DOHH2 (cell line): ENCODE results near the gene TAF3.
A peak's percentile ranks its signal among the peaks of the same experiment; 100 is the strongest.

Source experiments
- H3F3A ChIP-seq: fragments of 200-600 bp; sonication (generic), shearing (Covaris generic); 2 replicates; pipeline ENCODE4 v1.6.0; 2016; ENCODE audit warnings: antibody characterized with exemption, mild to moderate bottlenecking; ENCODE audit not compliant: control insufficient read depth, insufficient read depth
- H3K27ac ChIP-seq: fragments of 200-600 bp; sonication (generic); 2 replicates; pipeline ENCODE4 v1.5.1; 2014; ENCODE audit warnings: low read depth, mild to moderate bottlenecking, low read length, moderate library complexity
- H3K27me3 ChIP-seq: fragments of 200-600 bp; sonication (generic); 2 replicates; pipeline ENCODE4 v1.6.1; 2014; ENCODE audit warnings: mild to moderate bottlenecking, low read length, mixed read lengths; ENCODE audit not compliant: control insufficient read depth
- H3K36me3 ChIP-seq: fragments of 200-600 bp; sonication (generic); 2 replicates; pipeline ENCODE4 v1.6.1; 2014; ENCODE audit warnings: mild to moderate bottlenecking, low read length, moderate library complexity, mixed read lengths; ENCODE audit not compliant: control insufficient read depth
- H3K4me1 ChIP-seq: fragments of 200-600 bp; sonication (generic); 2 replicates; pipeline ENCODE4 v1.6.1; 2014; ENCODE audit warnings: mild to moderate bottlenecking, low read length, mixed read lengths; ENCODE audit not compliant: control insufficient read depth
- H3K4me2 ChIP-seq: fragments of 200-600 bp; sonication (generic); 2 replicates; pipeline ENCODE4 v1.6.0; 2014; ENCODE audit warnings: mild to moderate bottlenecking, low read length, moderate library complexity
- H3K4me3 ChIP-seq: fragments of 200-600 bp; sonication (generic); 2 replicates; pipeline ENCODE4 v1.5.1; 2014; ENCODE audit warnings: mild to moderate bottlenecking, low read length, mixed read lengths
- H3K79me2 ChIP-seq: fragments of 200-600 bp; sonication (generic); 2 replicates; pipeline ENCODE4 v1.6.1; 2014; ENCODE audit warnings: mild to moderate bottlenecking, low read length, mixed read lengths; ENCODE audit not compliant: control insufficient read depth
- H3K9me2 ChIP-seq: fragments of 200-600 bp; sonication (generic); replicated peaks from 2 replicates; pipeline ENCODE4 v1.6.1; 2014; ENCODE audit warnings: mild to moderate bottlenecking, low read length, mixed read lengths; ENCODE audit not compliant: control insufficient read depth
- H3K9me3 ChIP-seq: fragments of 200-600 bp; sonication (generic); 2 replicates; pipeline ENCODE4 v1.6.1; 2014; ENCODE audit warnings: antibody characterized with exemption, low read length, mixed read lengths; ENCODE audit not compliant: control insufficient read depth, insufficient read depth
- H4K20me1 ChIP-seq: fragments of 200-600 bp; sonication (generic); 2 replicates; pipeline ENCODE4 v1.6.0; 2014; ENCODE audit warnings: low read depth, mild to moderate bottlenecking, antibody characterized with exemption, low read length, moderate library complexity; ENCODE audit not compliant: control insufficient read depth, insufficient read depth
- EZH2phosphoT487 ChIP-seq: fragments of 200-600 bp; sonication (generic); IDR thresholded peaks from 2 replicates; pipeline ENCODE4 v1.6.1; 2017; ENCODE audit warnings: borderline replicate concordance, mild to moderate bottlenecking, antibody characterized with exemption, low read length, moderate library complexity, mixed read lengths
- TF ChIP-seq, protein P1 (sequence below): fragments of 200-600 bp; sonication (generic); IDR thresholded peaks from one replicate; pipeline ENCODE4 v1.5.1; 2014; ENCODE audit warnings: antibody characterized with exemption, mild to moderate bottlenecking, low read depth, low read length; ENCODE audit not compliant: poor library complexity, severe bottlenecking

The TAF3 gene

DNA sequence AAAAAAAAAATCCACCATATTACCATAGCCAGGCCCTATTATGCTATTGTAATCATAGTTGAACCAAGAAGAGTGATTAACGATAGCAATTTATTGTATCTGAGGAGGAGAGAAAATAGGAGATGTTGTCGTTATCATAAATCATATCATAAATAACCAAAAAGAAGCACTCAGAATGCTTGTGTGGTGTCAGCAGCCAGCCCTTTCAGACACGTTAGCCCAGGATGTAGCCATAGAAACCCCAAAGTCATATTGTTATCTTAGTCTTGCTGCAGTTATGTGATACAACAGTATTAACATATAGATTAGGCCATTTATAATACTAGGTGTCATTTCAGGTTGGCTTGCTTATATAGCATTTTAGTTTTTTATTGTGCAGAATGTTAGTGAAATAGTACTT is 134.0 kb downstream of the TAF3 start:
- peaks cover 3% of the 10 kb centered on the region for H3K79me2 ChIP-seq
- H3K9me3 ChIP-seq, result no peaks in the 10 kb centered on the region
- no peak overlapping the region for H3K27ac ChIP-seq
- H4K20me1 ChIP-seq, result no peaks in the 10 kb centered on the region
- no peak overlapping the region for H3K4me2 ChIP-seq
- H3K27me3 ChIP-seq, result no peaks in the 10 kb centered on the region
- H3F3A ChIP-seq, result no peaks in the 10 kb centered on the region
- TF ChIP-seq EZH2phosphoT487, result no peak
- TF ChIP-seq, protein P1, sequence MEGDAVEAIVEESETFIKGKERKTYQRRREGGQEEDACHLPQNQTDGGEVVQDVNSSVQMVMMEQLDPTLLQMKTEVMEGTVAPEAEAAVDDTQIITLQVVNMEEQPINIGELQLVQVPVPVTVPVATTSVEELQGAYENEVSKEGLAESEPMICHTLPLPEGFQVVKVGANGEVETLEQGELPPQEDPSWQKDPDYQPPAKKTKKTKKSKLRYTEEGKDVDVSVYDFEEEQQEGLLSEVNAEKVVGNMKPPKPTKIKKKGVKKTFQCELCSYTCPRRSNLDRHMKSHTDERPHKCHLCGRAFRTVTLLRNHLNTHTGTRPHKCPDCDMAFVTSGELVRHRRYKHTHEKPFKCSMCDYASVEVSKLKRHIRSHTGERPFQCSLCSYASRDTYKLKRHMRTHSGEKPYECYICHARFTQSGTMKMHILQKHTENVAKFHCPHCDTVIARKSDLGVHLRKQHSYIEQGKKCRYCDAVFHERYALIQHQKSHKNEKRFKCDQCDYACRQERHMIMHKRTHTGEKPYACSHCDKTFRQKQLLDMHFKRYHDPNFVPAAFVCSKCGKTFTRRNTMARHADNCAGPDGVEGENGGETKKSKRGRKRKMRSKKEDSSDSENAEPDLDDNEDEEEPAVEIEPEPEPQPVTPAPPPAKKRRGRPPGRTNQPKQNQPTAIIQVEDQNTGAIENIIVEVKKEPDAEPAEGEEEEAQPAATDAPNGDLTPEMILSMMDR, result no peak
- H3K9me2 ChIP-seq, result no peaks in the 10 kb centered on the region
- H3K36me3 ChIP-seq, result no peaks in the 10 kb centered on the region
- H3K4me1 ChIP-seq, result peaks cover 9% of the 10 kb centered on the region
- no peak overlapping the region for H3K4me3 ChIP-seq

DNA sequence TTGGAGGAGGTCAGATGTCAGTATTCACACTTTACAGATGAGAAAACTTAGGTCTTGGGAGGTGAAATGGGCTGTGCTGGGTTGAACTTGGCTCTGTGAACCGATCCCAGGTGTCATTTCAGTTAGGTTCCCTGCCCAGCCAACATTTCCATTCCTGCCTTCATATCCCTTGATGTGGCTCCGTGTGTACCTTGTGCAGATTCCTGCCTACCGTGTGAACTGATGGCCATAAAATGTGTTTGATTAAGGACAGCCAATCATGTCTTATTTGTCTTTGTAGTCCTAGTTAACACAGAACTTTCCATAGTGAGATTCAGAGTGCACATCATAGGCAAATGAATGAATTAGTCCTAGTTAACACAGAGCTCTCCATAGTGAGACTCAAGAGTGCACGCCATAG is 135.1 kb downstream of the TAF3 start:
- Histone ChIP-seq H4K20me1 (no peaks in the 10 kb centered on the region), H3K4me3 (no peak overlapping the region), H3K4me1 (peaks cover 9% of the 10 kb centered on the region), H3K9me2 (no peaks in the 10 kb centered on the region), H3K27me3 (no peaks in the 10 kb centered on the region), H3K79me2 (peaks cover 3% of the 10 kb centered on the region), H3K27ac (no peak overlapping the region), H3F3A (no peaks in the 10 kb centered on the region), H3K36me3 (no peaks in the 10 kb centered on the region), H3K4me2 (no peak overlapping the region), H3K9me3 (no peaks in the 10 kb centered on the region)
- TF ChIP-seq, protein P1, result no peak
- no peak for TF ChIP-seq EZH2phosphoT487

DNA sequence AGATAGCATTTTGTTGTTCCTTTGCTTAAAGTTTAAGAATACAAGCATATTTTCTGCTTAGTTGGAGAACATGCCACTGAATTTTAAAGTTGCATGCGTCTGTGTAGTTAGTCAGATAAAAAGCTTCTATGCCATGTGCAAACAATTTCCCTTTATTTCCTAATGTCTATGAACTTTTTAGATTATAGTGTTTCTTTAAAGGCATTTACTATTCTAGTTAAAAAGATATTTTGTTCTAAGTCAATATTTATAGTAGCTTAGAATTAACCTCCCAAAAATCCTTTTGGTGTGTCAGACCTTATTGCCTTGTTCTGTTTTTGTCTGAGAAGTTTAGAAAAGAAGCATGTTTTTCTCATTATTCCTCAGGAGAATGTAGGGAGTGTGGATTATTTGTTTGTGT is 137.1 kb downstream of the TAF3 start:
- TF ChIP-seq EZH2phosphoT487, result no peak
- TF ChIP-seq, protein P1, result no peak
- Histone ChIP-seq H3K27me3 (no peaks in the 10 kb centered on the region), H3K9me2 (no peaks in the 10 kb centered on the region), H4K20me1 (no peaks in the 10 kb centered on the region), H3K4me3 (no peak overlapping the region), H3K27ac (no peak overlapping the region), H3K4me1 (peaks cover 9% of the 10 kb centered on the region), H3K4me2 (no peak overlapping the region), H3K36me3 (no peaks in the 10 kb centered on the region), H3K9me3 (no peaks in the 10 kb centered on the region), H3F3A (no peaks in the 10 kb centered on the region), H3K79me2 (peaks cover 3% of the 10 kb centered on the region)

DNA sequence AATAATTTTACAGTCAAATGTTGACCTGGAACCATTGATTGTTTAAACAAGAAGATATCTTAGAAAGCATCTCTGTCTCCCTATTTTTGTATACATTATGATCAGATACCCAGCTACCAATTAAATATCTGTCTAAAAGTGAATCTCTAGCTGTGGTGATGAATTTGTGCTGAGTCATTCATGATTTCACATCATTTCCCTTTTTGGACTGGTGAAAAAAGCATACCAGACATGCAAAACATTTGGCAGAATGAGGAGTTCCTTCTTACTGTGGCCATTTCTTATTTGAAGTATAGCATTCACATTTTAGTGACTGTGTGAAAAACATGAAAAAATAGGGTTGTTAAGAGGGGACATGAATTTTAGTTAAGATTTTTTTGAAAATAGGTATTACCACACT is 138.2 kb downstream of the TAF3 start:
- TF ChIP-seq, protein P1, result no peak
- no peak for TF ChIP-seq EZH2phosphoT487
- no peaks in the 10 kb centered on the region for H3K27me3 ChIP-seq
- H3K9me3 ChIP-seq, result no peaks in the 10 kb centered on the region
- no peaks in the 10 kb centered on the region for H3F3A ChIP-seq
- H3K27ac ChIP-seq, result no peak overlapping the region
- H3K9me2 ChIP-seq, result no peaks in the 10 kb centered on the region
- H4K20me1 ChIP-seq, result no peaks in the 10 kb centered on the region
- peaks cover 9% of the 10 kb centered on the region for H3K4me1 ChIP-seq
- H3K4me2 ChIP-seq, result 0 out of 2 replicates have a peak overlapping the region, but pooled peaks have one; percentile 40
- H3K36me3 ChIP-seq, result no peaks in the 10 kb centered on the region
- H3K4me3 ChIP-seq, result no peak overlapping the region; the same call in 1 of the 2 replicates
- no peaks in the 10 kb centered on the region; the same call in 1 of the 2 replicates for H3K79me2 ChIP-seq
